ENCODE data around the gene RAF1.
"Not testable (repeated sequence)": the region's sequence is repeated elsewhere in the genome, so short reads cannot be mapped to it uniquely, and the experiment has no call there.

The RAF1 gene

DNA sequence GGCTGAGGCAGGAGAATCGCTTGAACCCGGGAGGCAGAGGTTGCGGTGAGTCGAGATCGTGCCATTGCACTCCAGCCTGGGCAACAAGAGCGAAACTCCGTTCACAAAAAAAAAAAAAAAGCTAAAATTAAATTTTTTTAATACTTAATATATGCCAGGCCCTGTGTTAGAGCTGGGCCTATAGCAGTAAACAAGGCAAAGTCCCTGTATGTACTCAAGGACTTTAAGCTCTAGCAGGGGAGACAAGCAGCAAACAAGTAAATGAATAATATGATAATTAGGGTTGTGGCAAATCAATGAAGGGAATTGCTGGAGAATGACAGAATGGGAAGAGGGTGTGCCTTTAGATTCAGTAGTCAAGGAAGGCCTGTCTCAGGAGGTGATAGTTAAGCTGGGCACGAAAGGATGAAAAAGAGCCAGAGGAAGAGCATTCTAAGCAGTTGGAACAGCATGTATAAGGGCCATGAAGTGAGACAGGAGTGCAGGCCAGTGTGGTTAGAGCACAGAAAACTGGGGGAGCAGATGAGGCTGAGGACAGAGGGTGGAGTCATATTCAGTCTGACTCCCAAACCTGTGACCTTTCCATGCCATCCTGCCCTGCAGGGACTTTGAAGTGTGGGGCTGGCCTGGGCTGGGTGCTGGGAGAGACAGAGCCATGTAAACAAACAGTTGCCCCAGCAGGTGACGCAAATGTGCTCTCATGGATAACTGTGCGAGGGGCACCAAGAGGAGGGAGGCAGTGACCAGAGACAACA lies 6.6 kb upstream of the RAF1 start:
- Histone ChIP-seq H3K27ac (ENCODE audit: low read depth, low read length) (no peak overlapping the region), H3K4me1 (ENCODE audit: control insufficient read depth, insufficient read depth, low read length) (no peaks in the 10 kb centered on the region), H3K4me3 (ENCODE audit: low read length) (no peak overlapping the region), H3K9ac (ENCODE audit: low read length) (no peak overlapping the region), H3K27me3 (ENCODE audit: control insufficient read depth, insufficient read depth, low read length) (no peaks in the 10 kb centered on the region), H3K36me3 (ENCODE audit: control insufficient read depth, insufficient read depth, low read length) (no peaks in the 10 kb centered on the region)

DNA sequence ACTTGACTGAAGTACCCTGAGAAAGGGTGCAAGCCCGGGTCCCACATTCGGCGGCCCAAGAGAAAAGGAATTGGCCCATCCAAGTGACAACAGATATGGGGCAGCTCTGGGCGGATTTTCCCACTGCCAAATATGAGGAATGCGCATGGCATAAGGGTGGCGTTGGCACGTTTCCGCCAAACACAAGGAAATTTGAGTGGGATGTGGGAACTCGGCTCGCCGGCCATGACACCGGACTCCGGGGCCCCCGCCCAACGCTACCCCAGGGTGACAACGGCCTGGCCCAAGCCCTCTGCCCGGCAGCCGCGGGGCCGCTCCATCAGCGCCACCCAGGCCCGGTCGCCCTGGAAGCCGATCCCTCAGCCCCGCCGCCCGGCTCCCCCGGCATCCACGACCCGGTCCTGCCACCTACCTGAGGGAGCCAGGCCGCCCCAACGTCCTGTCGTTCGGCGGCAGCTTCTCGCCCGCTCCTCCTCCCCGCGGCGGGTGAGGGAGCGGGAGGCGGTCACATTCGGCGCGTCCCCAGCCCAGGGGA lies 449 bp downstream of the RAF1 start:
- Histone ChIP-seq H3K4me3 (ENCODE audit: low read length) (peak overlapping the region; percentile 100), H3K9ac (ENCODE audit: low read length) (peak overlapping the region; percentile 95), H3K4me1 (ENCODE audit: control insufficient read depth, insufficient read depth, low read length) (peaks cover 11% of the 10 kb centered on the region), H3K27ac (ENCODE audit: low read depth, low read length) (peak overlapping the region; percentile 100), H3K36me3 (ENCODE audit: control insufficient read depth, insufficient read depth, low read length) (no peaks in the 10 kb centered on the region), H3K27me3 (ENCODE audit: control insufficient read depth, insufficient read depth, low read length) (no peaks in the 10 kb centered on the region)

GRCh38 chr3:12662593-12663400 lies 1.1 kb downstream of the RAF1 start:
- peak overlapping the region; percentile 100 for H3K4me3 ChIP-seq (ENCODE audit: low read length)
- peak overlapping the region; percentile 95 for H3K9ac ChIP-seq (ENCODE audit: low read length)
- no peaks in the 10 kb centered on the region for H3K36me3 ChIP-seq (ENCODE audit: control insufficient read depth, insufficient read depth, low read length)
- H3K27me3 ChIP-seq (ENCODE audit: control insufficient read depth, insufficient read depth, low read length): no peaks in the 10 kb centered on the region
- H3K27ac ChIP-seq (ENCODE audit: low read depth, low read length): peak overlapping the region; percentile 100
- H3K4me1 ChIP-seq (ENCODE audit: control insufficient read depth, insufficient read depth, low read length): peaks cover 12% of the 10 kb centered on the region

- H3K9ac ChIP-seq (ENCODE audit: low read length): no peak overlapping the region
- no peaks in the 10 kb centered on the region for H3K27me3 ChIP-seq (ENCODE audit: control insufficient read depth, insufficient read depth, low read length)
- H3K4me3 ChIP-seq (ENCODE audit: low read length): peak overlapping the region; percentile 100
- H3K36me3 ChIP-seq (ENCODE audit: control insufficient read depth, insufficient read depth, low read length): no peaks in the 10 kb centered on the region
- H3K27ac ChIP-seq (ENCODE audit: low read depth, low read length): no peak overlapping the region
- peaks cover 12% of the 10 kb centered on the region for H3K4me1 ChIP-seq (ENCODE audit: control insufficient read depth, insufficient read depth, low read length)
Observed at GRCh38 chr3:12661926-12662592, 1.9 kb downstream of the RAF1 start.

GRCh38 chr3:12661375-12661774 lies 2.5 kb downstream of the RAF1 start:
- H3K27ac ChIP-seq (ENCODE audit: low read depth, low read length); H3K27me3 ChIP-seq (ENCODE audit: control insufficient read depth, insufficient read depth, low read length); H3K9ac ChIP-seq (ENCODE audit: low read length); H3K36me3 ChIP-seq (ENCODE audit: control insufficient read depth, insufficient read depth, low read length): not testable (repeated sequence)
- Histone ChIP-seq H3K4me1 (ENCODE audit: control insufficient read depth, insufficient read depth, low read length) (peaks cover 12% of the 10 kb centered on the region), H3K4me3 (ENCODE audit: low read length) (peak overlapping the region; percentile 23)

DNA sequence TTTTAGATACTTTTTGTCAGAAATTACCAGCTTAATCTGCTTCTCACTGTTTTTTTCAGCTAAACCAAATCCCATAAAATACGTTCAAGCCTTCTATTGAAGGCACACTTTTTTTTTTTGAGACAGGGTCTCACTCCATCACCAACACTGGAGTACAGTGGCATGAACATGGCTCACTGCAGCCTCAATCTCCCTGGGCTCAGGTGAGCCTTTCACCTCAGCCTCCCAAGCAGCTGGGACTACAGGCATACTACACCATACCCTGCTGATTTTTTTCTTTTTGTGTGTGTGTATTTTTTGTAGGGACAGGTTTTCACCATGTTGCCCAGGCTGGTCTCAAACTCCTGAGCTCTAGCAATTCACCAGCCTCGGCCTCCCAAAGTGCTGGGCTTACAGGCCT lies 3.7 kb downstream of the RAF1 start:
- Histone ChIP-seq H3K36me3 (ENCODE audit: control insufficient read depth, insufficient read depth, low read length) (no peaks in the 10 kb centered on the region), H3K9ac (ENCODE audit: low read length) (no peak overlapping the region), H3K4me3 (ENCODE audit: low read length) (no peak overlapping the region), H3K4me1 (ENCODE audit: control insufficient read depth, insufficient read depth, low read length) (peaks cover 12% of the 10 kb centered on the region), H3K27me3 (ENCODE audit: control insufficient read depth, insufficient read depth, low read length) (no peaks in the 10 kb centered on the region), H3K27ac (ENCODE audit: low read depth, low read length) (no peak overlapping the region)

GRCh38 chr3:12659316-12660015 lies 4.5 kb downstream of the RAF1 start:
- Histone ChIP-seq H3K4me3 (ENCODE audit: low read length) (no peak overlapping the region), H3K9ac (ENCODE audit: low read length) (no peak overlapping the region), H3K27ac (ENCODE audit: low read depth, low read length) (no peak overlapping the region), H3K4me1 (ENCODE audit: control insufficient read depth, insufficient read depth, low read length) (peaks cover 10% of the 10 kb centered on the region), H3K27me3 (ENCODE audit: control insufficient read depth, insufficient read depth, low read length) (no peaks in the 10 kb centered on the region), H3K36me3 (ENCODE audit: control insufficient read depth, insufficient read depth, low read length) (no peaks in the 10 kb centered on the region)

DNA sequence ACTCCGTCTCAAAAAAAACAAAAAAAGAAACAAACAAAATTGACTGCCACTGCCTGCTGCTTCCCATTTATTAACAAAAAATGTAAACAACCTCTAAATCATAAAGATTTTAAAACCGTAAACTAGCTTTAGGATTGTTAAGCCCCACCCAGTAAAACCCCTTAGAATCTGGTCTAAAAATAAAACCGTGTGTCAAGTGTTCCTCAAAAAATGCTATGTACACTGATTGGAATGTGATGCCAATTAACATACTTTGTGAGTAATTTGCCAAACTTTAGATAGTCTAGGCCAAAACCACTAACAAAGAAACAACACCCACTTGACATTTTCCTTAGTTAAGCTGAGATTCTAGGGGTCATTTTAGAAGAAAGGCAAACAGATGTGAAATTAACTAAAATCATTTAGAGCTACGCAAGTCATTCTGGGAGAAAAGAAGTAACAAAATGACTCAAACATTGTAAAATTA lies 5.3 kb downstream of the RAF1 start:
- Histone ChIP-seq H3K36me3 (ENCODE audit: control insufficient read depth, insufficient read depth, low read length) (no peaks in the 10 kb centered on the region), H3K9ac (ENCODE audit: low read length) (no peak overlapping the region), H3K27me3 (ENCODE audit: control insufficient read depth, insufficient read depth, low read length) (no peaks in the 10 kb centered on the region), H3K27ac (ENCODE audit: low read depth, low read length) (peak overlapping the region; percentile 30), H3K4me1 (ENCODE audit: control insufficient read depth, insufficient read depth, low read length) (peaks cover 10% of the 10 kb centered on the region), H3K4me3 (ENCODE audit: low read length) (no peak overlapping the region)

DNA sequence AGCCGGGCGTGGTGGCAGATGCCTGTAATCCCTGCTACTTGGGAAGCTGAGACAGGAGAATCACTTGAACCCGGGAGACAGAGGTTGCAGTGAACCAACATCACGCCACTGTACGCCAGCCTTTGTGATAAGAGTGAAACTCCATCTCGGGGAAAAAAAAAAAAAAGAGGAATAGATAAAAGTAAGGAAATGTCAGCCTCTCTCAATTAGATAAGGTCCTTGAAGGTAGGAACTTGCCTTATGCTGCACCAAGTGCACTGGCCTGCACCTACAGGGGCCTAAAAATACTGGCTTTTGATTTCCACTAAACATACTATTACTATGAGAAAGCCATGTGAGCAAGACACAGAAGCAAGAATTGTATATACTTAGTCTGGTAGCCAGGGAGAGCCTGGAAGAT lies 7.1 kb downstream of the RAF1 start:
- Histone ChIP-seq H3K9ac (ENCODE audit: low read length) (no peak overlapping the region), H3K27me3 (ENCODE audit: control insufficient read depth, insufficient read depth, low read length) (no peaks in the 10 kb centered on the region), H3K27ac (ENCODE audit: low read depth, low read length) (no peak overlapping the region), H3K4me3 (ENCODE audit: low read length) (no peak overlapping the region), H3K36me3 (ENCODE audit: control insufficient read depth, insufficient read depth, low read length) (no peaks in the 10 kb centered on the region), H3K4me1 (ENCODE audit: control insufficient read depth, insufficient read depth, low read length) (peaks cover 10% of the 10 kb centered on the region)

- H3K27me3 ChIP-seq (ENCODE audit: control insufficient read depth, insufficient read depth, low read length): no peaks in the 10 kb centered on the region
- no peak overlapping the region for H3K9ac ChIP-seq (ENCODE audit: low read length)
- H3K27ac ChIP-seq (ENCODE audit: low read depth, low read length): no peak overlapping the region
- peaks cover 10% of the 10 kb centered on the region for H3K4me1 ChIP-seq (ENCODE audit: control insufficient read depth, insufficient read depth, low read length)
- no peak overlapping the region for H3K4me3 ChIP-seq (ENCODE audit: low read length)
- no peaks in the 10 kb centered on the region for H3K36me3 ChIP-seq (ENCODE audit: control insufficient read depth, insufficient read depth, low read length)
Observed at GRCh38 chr3:12656193-12656592, 7.7 kb downstream of the RAF1 start.

GRCh38 chr3:12655701-12656100 lies 8.2 kb downstream of the RAF1 start:
- H3K9ac ChIP-seq (ENCODE audit: low read length): no peak overlapping the region
- no peaks in the 10 kb centered on the region for H3K27me3 ChIP-seq (ENCODE audit: control insufficient read depth, insufficient read depth, low read length)
- no peaks in the 10 kb centered on the region for H3K36me3 ChIP-seq (ENCODE audit: control insufficient read depth, insufficient read depth, low read length)
- H3K27ac ChIP-seq (ENCODE audit: low read depth, low read length): no peak overlapping the region
- H3K4me1 ChIP-seq (ENCODE audit: control insufficient read depth, insufficient read depth, low read length): peaks cover 10% of the 10 kb centered on the region
- H3K4me3 ChIP-seq (ENCODE audit: low read length): no peak overlapping the region

- Histone ChIP-seq H3K9ac (ENCODE audit: low read length) (no peak overlapping the region), H3K4me3 (ENCODE audit: low read length) (no peak overlapping the region), H3K36me3 (ENCODE audit: control insufficient read depth, insufficient read depth, low read length) (no peaks in the 10 kb centered on the region), H3K4me1 (ENCODE audit: control insufficient read depth, insufficient read depth, low read length) (peaks cover 4% of the 10 kb centered on the region), H3K27ac (ENCODE audit: low read depth, low read length) (no peak overlapping the region), H3K27me3 (ENCODE audit: control insufficient read depth, insufficient read depth, low read length) (no peaks in the 10 kb centered on the region)
Observed at GRCh38 chr3:12653747-12654146, 10.2 kb downstream of the RAF1 start.
